Measurements from ENCODE around the gene METTL21A.

Gene METTL21A

GRCh38 chr2:207594264-207594663 lies 30.9 kb downstream of the METTL21A start:
- H3K4me3 Mint-ChIP-seq, result no peak overlapping the region
- H3K9me3 Mint-ChIP-seq, result peaks cover 27% of the 10 kb centered on the region
- TF ChIP-seq CTCF (IDR thresholded peaks at IDR 0.05; ENCODE audit: unreplicated experiment in 3 of 3), result no peak
- H3K4me1 Mint-ChIP-seq, result no peaks in the 10 kb centered on the region
- H3K27ac Mint-ChIP-seq, result no peak overlapping the region
- no peaks in the 10 kb centered on the region for H3K27me3 Mint-ChIP-seq (ENCODE audit: low read depth)
- peaks cover 83% of the 10 kb centered on the region for H3K36me3 Mint-ChIP-seq (ENCODE audit: low read depth)

GRCh38 chr2:207593277-207593676 lies 31.9 kb downstream of the METTL21A start:
- no peak overlapping the region for H3K27ac Mint-ChIP-seq
- no peak for TF ChIP-seq CTCF (IDR thresholded peaks at IDR 0.05; ENCODE audit: unreplicated experiment in 3 of 3)
- peaks cover 37% of the 10 kb centered on the region for H3K9me3 Mint-ChIP-seq
- H3K4me3 Mint-ChIP-seq, result no peak overlapping the region
- H3K36me3 Mint-ChIP-seq (ENCODE audit: low read depth), result peaks cover 88% of the 10 kb centered on the region
- no peaks in the 10 kb centered on the region for H3K27me3 Mint-ChIP-seq (ENCODE audit: low read depth)
- H3K4me1 Mint-ChIP-seq, result no peaks in the 10 kb centered on the region

GRCh38 chr2:207589143-207589542 lies 36.1 kb downstream of the METTL21A start:
- no peak for TF ChIP-seq CTCF (IDR thresholded peaks at IDR 0.05; ENCODE audit: unreplicated experiment in 3 of 3)
- no peak overlapping the region for H3K4me3 Mint-ChIP-seq
- no peak overlapping the region for H3K27ac Mint-ChIP-seq
- peaks cover 95% of the 10 kb centered on the region for H3K36me3 Mint-ChIP-seq (ENCODE audit: low read depth)
- peaks cover 37% of the 10 kb centered on the region for H3K9me3 Mint-ChIP-seq
- H3K27me3 Mint-ChIP-seq (ENCODE audit: low read depth), result no peaks in the 10 kb centered on the region
- H3K4me1 Mint-ChIP-seq, result no peaks in the 10 kb centered on the region

GRCh38 chr2:207587305-207587704 lies 37.9 kb downstream of the METTL21A start:
- Mint-ChIP-seq H3K9me3 (peaks cover 30% of the 10 kb centered on the region), H3K4me1 (no peaks in the 10 kb centered on the region), H3K27ac (no peak overlapping the region), H3K4me3 (no peak overlapping the region), H3K27me3 (ENCODE audit: low read depth) (no peaks in the 10 kb centered on the region), H3K36me3 (ENCODE audit: low read depth) (peaks cover 96% of the 10 kb centered on the region)
- no peak for TF ChIP-seq CTCF (IDR thresholded peaks at IDR 0.05; ENCODE audit: unreplicated experiment in 3 of 3)

- Mint-ChIP-seq H3K36me3 (ENCODE audit: low read depth) (peaks cover 90% of the 10 kb centered on the region), H3K4me1 (no peaks in the 10 kb centered on the region)
Measured at GRCh38 chr2:207584952-207585351, 40.2 kb downstream of the METTL21A start.

More at GRCh38 chr2:207584952-207585351, 40.2 kb downstream of the METTL21A start:
- no peak overlapping the region for H3K27ac Mint-ChIP-seq
- no peaks in the 10 kb centered on the region for H3K27me3 Mint-ChIP-seq (ENCODE audit: low read depth)
- H3K9me3 Mint-ChIP-seq, result peaks cover 16% of the 10 kb centered on the region
- H3K4me3 Mint-ChIP-seq, result no peak overlapping the region
- no peak for TF ChIP-seq CTCF (IDR thresholded peaks at IDR 0.05; ENCODE audit: unreplicated experiment in 3 of 3)
